Measurements from ENCODE around the gene CAPZB. TPM values are rescaled to one million over a fixed set of nuclear protein-coding genes. Genes with fewer than 3 reads are reported as not detected.
"Not testable (repeated sequence)": the region's sequence is repeated elsewhere in the genome, so short reads cannot be mapped to it uniquely, and the experiment has no call there.

CAPZB gene
- total RNA-seq, 1 donor from 2014 or later: 151 TPM

- DNase-seq (ENCODE audit: low read depth): peak; percentile 23
These were observed 174.4 kb downstream of the CAPZB start for GRCh38 chr1:19310720-19311502.

GRCh38 chr1:19310061-19310460 is 175.3 kb downstream of the CAPZB start:
- DNase-seq (ENCODE audit: low read depth): no peak

GRCh38 chr1:19309123-19309813 is 176.1 kb downstream of the CAPZB start:
- DNase-seq (ENCODE audit: low read depth): peak; percentile 69

DNA sequence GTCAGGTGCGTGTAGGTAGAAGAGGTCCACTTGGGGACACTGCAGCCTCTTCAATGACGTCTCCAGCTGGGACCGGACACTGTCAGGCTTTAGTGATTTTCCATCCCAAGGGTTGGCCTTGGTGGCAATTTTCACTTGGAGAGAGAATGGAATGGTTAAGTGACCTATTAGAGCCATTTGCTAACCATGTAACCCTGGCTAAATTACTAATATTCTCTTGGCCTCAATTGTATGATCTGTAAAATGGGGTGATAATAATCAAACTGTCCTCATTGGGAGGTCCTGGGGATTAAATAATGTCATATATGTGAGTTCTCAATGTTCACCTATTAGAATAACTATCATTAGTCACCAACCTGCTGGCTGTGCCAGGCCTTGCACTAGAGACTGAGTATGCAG is 176.8 kb downstream of the CAPZB start:
- no peak for DNase-seq (ENCODE audit: low read depth)

DNA sequence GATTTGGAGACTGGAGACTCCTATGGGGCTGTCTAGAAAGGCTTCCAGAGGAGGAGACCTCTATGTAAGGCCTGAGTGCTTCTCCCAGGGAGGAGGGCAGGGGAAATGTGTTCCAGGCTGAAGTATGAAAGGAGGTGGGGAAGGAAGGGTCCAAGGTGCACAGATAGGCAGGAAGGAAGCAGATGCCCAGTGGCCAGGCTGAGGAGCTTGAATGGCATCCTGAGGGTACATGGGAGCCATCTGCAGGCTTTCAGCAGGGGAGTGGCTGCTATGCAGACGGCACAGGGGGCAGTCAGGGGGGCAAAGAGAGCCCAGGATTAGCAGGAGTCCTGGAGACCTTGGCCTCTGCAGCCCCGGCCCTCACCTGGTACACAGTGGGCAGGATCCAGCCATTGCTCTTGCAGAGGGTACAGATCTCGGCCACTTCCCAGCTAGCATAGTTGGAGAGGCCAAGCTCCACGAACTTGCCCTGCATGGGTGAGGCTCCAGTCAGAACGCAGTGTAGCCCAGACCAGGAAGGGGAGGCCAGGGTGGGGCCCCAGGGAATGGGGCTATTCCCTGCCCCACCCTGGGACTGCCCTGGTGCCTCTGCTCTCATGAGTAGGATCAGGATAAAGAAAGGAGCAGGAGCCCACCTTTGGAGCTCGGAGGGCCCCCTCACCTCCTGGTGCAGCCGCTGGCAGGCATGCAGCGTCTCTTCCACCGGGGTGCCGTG is 177.4 kb downstream of the CAPZB start:
- DNase-seq (ENCODE audit: low read depth): no peak

- no peak for DNase-seq (ENCODE audit: low read depth)
These were observed 178.4 kb downstream of the CAPZB start for GRCh38 chr1:19306941-19307340.

GRCh38 chr1:19305880-19306279 is 179.5 kb downstream of the CAPZB start:
- DNase-seq (ENCODE audit: low read depth): no peak

GRCh38 chr1:19304081-19304480 is 181.3 kb downstream of the CAPZB start:
- not testable (repeated sequence) for DNase-seq (ENCODE audit: low read depth)

- DNase-seq (ENCODE audit: low read depth): no peak
These were observed 185.1 kb downstream of the CAPZB start for GRCh38 chr1:19300211-19300610.

- no peak for DNase-seq (ENCODE audit: low read depth)
These were observed 190.7 kb downstream of the CAPZB start for GRCh38 chr1:19294638-19295037.

GRCh38 chr1:19289244-19289643 is 196.1 kb downstream of the CAPZB start:
- DNase-seq (ENCODE audit: low read depth): no peak

Other genes with a start within 250 kb of the CAPZB start
- 48.6 and 65.7 TPM in 2 replicates for gene EMC1, start 234.0 kb downstream of the CAPZB start, total RNA-seq
- gene MRTO4, start 233.7 kb downstream of the CAPZB start, total RNA-seq: 21.5 and 34.0 TPM in 2 replicates
- gene AKR7A3, start 196.8 kb downstream of the CAPZB start, total RNA-seq: 0.55 and 1.6 TPM in 2 replicates
- gene AKR7A2, start 173.4 kb downstream of the CAPZB start, total RNA-seq: 64.3 and 73.8 TPM in 2 replicates
- gene SLC66A1, start 173.2 kb downstream of the CAPZB start, total RNA-seq: 21.9 and 22.4 TPM in 2 replicates
- gene NBL1, start 158.8 kb upstream of the CAPZB start, total RNA-seq: 76.9 and 168 TPM in 2 replicates
- gene HTR6, start 179.3 kb upstream of the CAPZB start, total RNA-seq: not detected in 2 replicates